Esophagus (tissue), 2 donors: ENCODE results near the gene DSG3. TPM values are rescaled to one million over a fixed set of nuclear protein-coding genes. Genes with fewer than 3 reads are reported as not detected.
A peak's percentile ranks its signal among the peaks of the same experiment; 100 is the strongest.
"Not testable (repeated sequence)": the region's sequence is repeated elsewhere in the genome, so short reads cannot be mapped to it uniquely, and the experiment has no call there.

Source experiments
- H3K27ac ChIP-seq, 2 donors: one replicate each; pipeline ENCODE4 v1.5.1; 2013; ENCODE audit warnings: low read depth in 2 of 2, mild to moderate bottlenecking in 2 of 2, inconsistent platforms in 1 of 2, low read length in 1 of 2, moderate library complexity in 1 of 2
- H3K27me3 ChIP-seq, 2 donors: one replicate each; pipeline ENCODE4 v1.6.1; 2013; ENCODE audit warnings: low read length in 2 of 2, control low read depth in 1 of 2, mild to moderate bottlenecking in 1 of 2; ENCODE audit not compliant: insufficient read depth in 2 of 2, control insufficient read depth in 1 of 2
- H3K36me3 ChIP-seq, 2 donors: one replicate each; pipeline ENCODE4 v1.6.1; 2013; ENCODE audit warnings: low read length in 1 of 2; ENCODE audit not compliant: control insufficient read depth in 2 of 2, insufficient read depth in 2 of 2
- H3K4me1 ChIP-seq, 2 donors: one replicate each; pipeline ENCODE4 v1.6.1; 2013; ENCODE audit warnings: low read length in 1 of 2; ENCODE audit not compliant: control insufficient read depth in 2 of 2, insufficient read depth in 2 of 2
- H3K4me3 ChIP-seq, 2 donors: one replicate each; pipeline ENCODE4 v1.5.1; 2013; ENCODE audit warnings: low read length in 2 of 2, mild to moderate bottlenecking in 2 of 2, low read depth in 1 of 2, moderate library complexity in 1 of 2
- H3K9me3 ChIP-seq, 2 donors: one replicate each; pipeline ENCODE4 v1.6.1; 2013; ENCODE audit warnings: mild to moderate bottlenecking in 2 of 2, low read depth in 1 of 2, low read length in 1 of 2, moderate library complexity in 1 of 2; ENCODE audit not compliant: control insufficient read depth in 2 of 2, insufficient read depth in 1 of 2
- WGBS, 2 donors: extraction: QIAGEN DNeasy Blood & Tissue Kit; methylation state at CpG; one replicate each; pipeline ENCODE4 v1.1.7; 2013; 5-methylcytosine and 5-hydroxymethylcytosine counted together
- polyA plus RNA-seq, 2 donors: library from polyadenylated mRNA; stranded (reverse); fragments of 200-250 nt; gene quantifications; one replicate each; pipeline ENCODE4 v1.2.3, GENCODE V29; 2013
- donor health status: healthy with polysubstance abuse.
- donor health status: Bipolar disorder and iron deficiency.

DSG3 gene
- polyA plus RNA-seq, 2 donors: 130 to 305 TPM

GRCh38 chr18:31487246-31488015 lies 39.9 kb downstream of the DSG3 start:
- Histone ChIP-seq H3K4me3 (no peak overlapping the region), H3K27me3 (no peaks in the 10 kb centered on the region), H3K27ac (peak overlapping the region; percentile 38 to 84), H3K9me3 (no peaks in the 10 kb centered on the region), H3K36me3 (no peaks in the 10 kb centered on the region), H3K4me1 (peaks cover 0 to 3% of the 10 kb centered on the region in 2 donors)
- 63 to 71% methylated on average over 9 of the region's 9 CpGs for WGBS, 2 donors

GRCh38 chr18:31489311-31489710 lies 41.8 kb downstream of the DSG3 start:
- H3K27me3 ChIP-seq: no peaks in the 10 kb centered on the region
- no peak overlapping the region for H3K4me3 ChIP-seq
- WGBS, 2 donors: 93 to 94% methylated on average over 1 of the region's 1 CpG
- peaks cover 0 to 6% of the 10 kb centered on the region in 2 donors for H3K4me1 ChIP-seq
- H3K36me3 ChIP-seq: no peaks in the 10 kb centered on the region
- no peaks in the 10 kb centered on the region for H3K9me3 ChIP-seq
- H3K27ac ChIP-seq: peak overlapping the region in 1 of 2 donors; percentile 10

DNA sequence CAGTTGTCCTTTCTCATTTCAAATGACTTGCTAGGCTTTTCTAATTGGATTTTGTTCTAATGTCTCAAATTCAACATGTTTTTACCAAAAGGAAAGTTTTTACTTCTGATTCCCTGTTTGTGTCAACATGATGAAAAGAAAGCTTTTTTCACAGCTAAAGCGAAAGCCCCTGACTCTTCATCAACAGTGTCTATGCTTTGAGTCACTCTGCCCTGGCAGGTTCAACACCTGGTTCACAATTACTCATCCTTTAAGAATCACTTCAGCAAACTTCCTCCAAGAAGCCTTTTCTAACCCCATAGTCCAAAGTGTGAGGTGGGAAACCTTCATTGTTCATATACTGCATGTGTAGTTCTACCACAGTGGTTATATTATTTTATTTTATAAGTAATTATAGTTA lies 42.8 kb downstream of the DSG3 start:
- Histone ChIP-seq H3K36me3 (no peaks in the 10 kb centered on the region), H3K4me3 (no peak overlapping the region), H3K27me3 (no peaks in the 10 kb centered on the region), H3K4me1 (peaks cover 0 to 6% of the 10 kb centered on the region in 2 donors), H3K27ac (no peak overlapping the region), H3K9me3 (no peaks in the 10 kb centered on the region)
- 42 to 47% methylated on average over 1 of the region's 1 CpG for WGBS, 2 donors

DNA sequence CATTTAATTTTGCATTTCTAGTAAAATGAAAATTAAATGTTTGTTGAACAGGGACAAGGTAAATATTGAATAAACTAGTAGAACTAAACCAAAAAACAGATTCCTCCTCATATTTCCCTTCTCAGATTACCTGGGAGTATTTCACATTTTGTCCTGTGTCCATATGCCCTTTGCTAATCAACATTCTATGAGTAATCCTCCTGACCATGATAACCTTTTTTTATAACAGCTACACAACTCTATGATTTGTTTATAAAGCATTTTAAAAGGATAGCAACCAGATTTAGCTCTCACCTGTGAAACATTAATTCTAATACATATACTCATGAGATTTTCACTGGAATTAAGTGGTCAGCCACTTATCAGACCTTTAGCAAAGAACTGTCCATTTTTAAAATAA lies 43.3 kb downstream of the DSG3 start:
- peaks cover 0 to 6% of the 10 kb centered on the region in 2 donors for H3K4me1 ChIP-seq
- H3K36me3 ChIP-seq: no peaks in the 10 kb centered on the region
- no peaks in the 10 kb centered on the region for H3K9me3 ChIP-seq
- no peak overlapping the region for H3K27ac ChIP-seq
- no peaks in the 10 kb centered on the region for H3K27me3 ChIP-seq
- no peak overlapping the region for H3K4me3 ChIP-seq

GRCh38 chr18:31491586-31491985 lies 44.0 kb downstream of the DSG3 start:
- H3K4me1 ChIP-seq: peaks cover 0 to 4% of the 10 kb centered on the region in 2 donors
- H3K27ac ChIP-seq: no peak overlapping the region
- H3K4me3 ChIP-seq: no peak overlapping the region
- H3K27me3 ChIP-seq: no peaks in the 10 kb centered on the region
- H3K36me3 ChIP-seq: no peaks in the 10 kb centered on the region
- H3K9me3 ChIP-seq: no peaks in the 10 kb centered on the region

DNA sequence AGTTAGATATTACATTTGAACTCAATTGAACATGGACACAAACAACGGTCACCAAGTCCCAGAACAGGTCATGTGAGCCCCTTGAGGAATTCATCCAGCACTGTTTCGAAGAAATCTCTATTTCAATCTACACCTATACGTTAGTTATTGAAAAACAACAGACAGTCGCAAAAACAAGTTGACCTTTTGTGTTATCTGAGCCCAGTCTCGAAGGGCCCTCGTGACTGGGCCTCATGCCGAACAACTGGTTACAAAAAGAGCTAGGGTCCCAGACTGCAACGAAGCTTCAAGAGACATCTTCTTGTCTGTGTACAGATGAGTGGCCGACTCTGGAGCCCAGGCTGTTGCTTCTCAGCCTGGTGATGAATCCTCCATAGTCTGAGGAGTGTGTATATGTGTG lies 45.1 kb downstream of the DSG3 start:
- Histone ChIP-seq H3K9me3 (no peaks in the 10 kb centered on the region), H3K4me3 (no peak overlapping the region), H3K27ac (no peak overlapping the region), H3K27me3 (no peaks in the 10 kb centered on the region), H3K36me3 (no peaks in the 10 kb centered on the region), H3K4me1 (peaks cover 0 to 7% of the 10 kb centered on the region in 2 donors)
- WGBS, 2 donors: 93 to 94% methylated on average over 9 of the region's 9 CpGs

DNA sequence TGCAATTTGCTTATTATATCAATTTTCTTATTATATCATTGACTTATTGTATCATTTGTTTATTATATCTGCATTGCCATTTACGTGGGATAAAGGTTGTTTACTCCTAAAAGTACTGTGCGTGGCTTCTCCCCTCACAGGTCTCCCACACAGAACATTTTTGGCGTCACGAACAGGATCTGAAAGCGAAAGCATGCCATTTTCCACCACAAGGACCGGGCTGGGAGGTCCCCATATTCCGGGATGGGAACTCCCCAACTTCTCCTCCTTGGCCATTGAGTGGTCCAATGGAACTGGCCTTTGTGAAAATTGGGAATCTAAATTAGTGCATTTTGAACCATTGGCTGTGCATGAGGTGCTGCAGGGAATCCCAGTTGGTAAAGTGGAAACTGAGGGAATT lies 45.6 kb downstream of the DSG3 start:
- Histone ChIP-seq H3K4me3 (no peak overlapping the region), H3K27ac (no peak overlapping the region), H3K27me3 (no peaks in the 10 kb centered on the region), H3K4me1 (peaks cover 0 to 7% of the 10 kb centered on the region in 2 donors), H3K9me3 (no peaks in the 10 kb centered on the region), H3K36me3 (no peaks in the 10 kb centered on the region)
- WGBS, 2 donors: 89 to 91% methylated on average over 7 of the region's 7 CpGs

- H3K36me3 ChIP-seq: no peaks in the 10 kb centered on the region
- no peaks in the 10 kb centered on the region for H3K9me3 ChIP-seq
- no peak overlapping the region for H3K4me3 ChIP-seq
- no peaks in the 10 kb centered on the region for H3K27me3 ChIP-seq
- peaks cover 0 to 7% of the 10 kb centered on the region in 2 donors for H3K4me1 ChIP-seq
- no peak overlapping the region for H3K27ac ChIP-seq
These were observed 46.4 kb downstream of the DSG3 start for GRCh38 chr18:31493941-31494340.

- 85 to 89% methylated on average over 2 of the region's 2 CpGs for WGBS, 2 donors
These were observed 47.2 kb downstream of the DSG3 start for GRCh38 chr18:31494705-31495244.

GRCh38 chr18:31497404-31497835 lies 49.9 kb downstream of the DSG3 start:
- 18 to 22% methylated on average over 24 to 25 of the region's 25 CpGs for WGBS, 2 donors
- no peaks in the 10 kb centered on the region for H3K27me3 ChIP-seq
- peak overlapping the region; percentile 74 to 76 for H3K27ac ChIP-seq
- peaks cover 0 to 10% of the 10 kb centered on the region in 2 donors for H3K4me1 ChIP-seq
- H3K4me3 ChIP-seq: peak overlapping the region; percentile 57 to 59
- H3K36me3 ChIP-seq: no peaks in the 10 kb centered on the region
- no peaks in the 10 kb centered on the region for H3K9me3 ChIP-seq

More at GRCh38 chr18:31494705-31495244, 47.2 kb downstream of the DSG3 start:
- not testable (repeated sequence) for H3K4me3 ChIP-seq, H3K9me3 ChIP-seq, H3K36me3 ChIP-seq, H3K4me1 ChIP-seq, H3K27ac ChIP-seq, H3K27me3 ChIP-seq
